ENCODE data around the gene TRIM8. TPM values are rescaled to one million over a fixed set of nuclear protein-coding genes. Genes with fewer than 3 reads are reported as not detected.
A peak's percentile ranks its signal among the peaks of the same experiment; 100 is the strongest.

Gene TRIM8
- total RNA-seq, 3 donors from 2014 or later (not counting 1 experiment from before 2014, with no cell fraction given), result 81.9 to 87.8 (median 86.2) TPM

DNA sequence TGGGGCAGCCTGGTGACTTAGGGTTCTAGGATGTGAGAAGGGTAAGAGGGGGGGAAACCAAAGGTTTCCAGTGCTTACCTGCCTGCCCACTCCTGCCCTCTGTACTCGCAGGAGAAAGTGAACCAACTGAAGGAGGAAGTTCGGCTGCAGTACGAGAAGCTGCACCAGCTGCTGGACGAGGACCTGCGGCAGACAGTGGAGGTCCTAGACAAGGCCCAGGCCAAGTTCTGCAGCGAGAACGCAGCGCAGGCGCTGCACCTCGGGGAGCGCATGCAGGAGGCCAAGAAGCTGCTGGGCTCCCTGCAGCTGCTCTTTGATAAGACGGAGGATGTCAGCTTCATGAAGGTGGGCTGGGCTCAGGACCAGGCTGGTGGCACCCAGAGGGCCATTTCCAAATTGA lies 10.7 kb downstream of the TRIM8 start:
- 92% methylated on average over 12 of the region's 12 CpGs for WGBS (ENCODE audit: insufficient coverage)
- Histone ChIP-seq H3K27me3 (ENCODE audit: control insufficient read depth, insufficient read depth, low read length) (no peaks in the 10 kb centered on the region), H3K4me3 (ENCODE audit: low read length) (no peak overlapping the region), H3K27ac (ENCODE audit: low read length) (no peak overlapping the region), H3K9me3 (ENCODE audit: control insufficient read depth, insufficient read depth, low read length) (no peaks in the 10 kb centered on the region), H3K36me3 (ENCODE audit: control insufficient read depth, insufficient read depth, low read length) (peaks cover 49% of the 10 kb centered on the region), H3K4me1 (ENCODE audit: control insufficient read depth, insufficient read depth, low read length) (peaks cover 67% of the 10 kb centered on the region)
- H3K27ac Mint-ChIP-seq, result peak overlapping the region; percentile 99
- ATAC-seq (no peak), DNase-seq (no peak)
- no peaks in the 10 kb centered on the region for H3K27me3 Mint-ChIP-seq (ENCODE audit: low read depth in 2 of 2)
- no peaks in the 10 kb centered on the region for H3K36me3 Mint-ChIP-seq
- intact Hi-C loops (cut with micrococcal nuclease), result no loop called here
- peaks cover 55 to 66% of the 10 kb centered on the region in 2 donors for H3K4me1 Mint-ChIP-seq
- TF ChIP-seq, protein P1, sequence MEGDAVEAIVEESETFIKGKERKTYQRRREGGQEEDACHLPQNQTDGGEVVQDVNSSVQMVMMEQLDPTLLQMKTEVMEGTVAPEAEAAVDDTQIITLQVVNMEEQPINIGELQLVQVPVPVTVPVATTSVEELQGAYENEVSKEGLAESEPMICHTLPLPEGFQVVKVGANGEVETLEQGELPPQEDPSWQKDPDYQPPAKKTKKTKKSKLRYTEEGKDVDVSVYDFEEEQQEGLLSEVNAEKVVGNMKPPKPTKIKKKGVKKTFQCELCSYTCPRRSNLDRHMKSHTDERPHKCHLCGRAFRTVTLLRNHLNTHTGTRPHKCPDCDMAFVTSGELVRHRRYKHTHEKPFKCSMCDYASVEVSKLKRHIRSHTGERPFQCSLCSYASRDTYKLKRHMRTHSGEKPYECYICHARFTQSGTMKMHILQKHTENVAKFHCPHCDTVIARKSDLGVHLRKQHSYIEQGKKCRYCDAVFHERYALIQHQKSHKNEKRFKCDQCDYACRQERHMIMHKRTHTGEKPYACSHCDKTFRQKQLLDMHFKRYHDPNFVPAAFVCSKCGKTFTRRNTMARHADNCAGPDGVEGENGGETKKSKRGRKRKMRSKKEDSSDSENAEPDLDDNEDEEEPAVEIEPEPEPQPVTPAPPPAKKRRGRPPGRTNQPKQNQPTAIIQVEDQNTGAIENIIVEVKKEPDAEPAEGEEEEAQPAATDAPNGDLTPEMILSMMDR (IDR thresholded peaks at IDR 0.05), result no peak
- no peaks in the 10 kb centered on the region for H3K9me3 Mint-ChIP-seq
- H3K4me3 Mint-ChIP-seq, result no peak overlapping the region

- TF ChIP-seq, protein P1 (IDR thresholded peaks at IDR 0.05), result no peak
- Histone ChIP-seq H3K27ac (ENCODE audit: low read length) (no peak overlapping the region), H3K27me3 (ENCODE audit: control insufficient read depth, insufficient read depth, low read length) (no peaks in the 10 kb centered on the region), H3K4me3 (ENCODE audit: low read length) (no peak overlapping the region), H3K4me1 (ENCODE audit: control insufficient read depth, insufficient read depth, low read length) (peaks cover 67% of the 10 kb centered on the region), H3K9me3 (ENCODE audit: control insufficient read depth, insufficient read depth, low read length) (no peaks in the 10 kb centered on the region), H3K36me3 (ENCODE audit: control insufficient read depth, insufficient read depth, low read length) (peaks cover 49% of the 10 kb centered on the region)
- ATAC-seq (no peak), DNase-seq (no peak)
- intact Hi-C loops (cut with micrococcal nuclease), result no loop called here
- H3K4me3 Mint-ChIP-seq, result no peak overlapping the region
- peak overlapping the region in 1 of 2 donors; percentile 42 for H3K27ac Mint-ChIP-seq
- H3K36me3 Mint-ChIP-seq, result no peaks in the 10 kb centered on the region
- H3K9me3 Mint-ChIP-seq, result no peaks in the 10 kb centered on the region
- peaks cover 50 to 66% of the 10 kb centered on the region in 2 donors for H3K4me1 Mint-ChIP-seq
- no peaks in the 10 kb centered on the region for H3K27me3 Mint-ChIP-seq (ENCODE audit: low read depth in 2 of 2)
- 94% methylated on average over 12 of the region's 12 CpGs for WGBS (ENCODE audit: insufficient coverage)
Observed at GRCh38 chr10:102656026-102656425, 11.7 kb downstream of the TRIM8 start.

DNA sequence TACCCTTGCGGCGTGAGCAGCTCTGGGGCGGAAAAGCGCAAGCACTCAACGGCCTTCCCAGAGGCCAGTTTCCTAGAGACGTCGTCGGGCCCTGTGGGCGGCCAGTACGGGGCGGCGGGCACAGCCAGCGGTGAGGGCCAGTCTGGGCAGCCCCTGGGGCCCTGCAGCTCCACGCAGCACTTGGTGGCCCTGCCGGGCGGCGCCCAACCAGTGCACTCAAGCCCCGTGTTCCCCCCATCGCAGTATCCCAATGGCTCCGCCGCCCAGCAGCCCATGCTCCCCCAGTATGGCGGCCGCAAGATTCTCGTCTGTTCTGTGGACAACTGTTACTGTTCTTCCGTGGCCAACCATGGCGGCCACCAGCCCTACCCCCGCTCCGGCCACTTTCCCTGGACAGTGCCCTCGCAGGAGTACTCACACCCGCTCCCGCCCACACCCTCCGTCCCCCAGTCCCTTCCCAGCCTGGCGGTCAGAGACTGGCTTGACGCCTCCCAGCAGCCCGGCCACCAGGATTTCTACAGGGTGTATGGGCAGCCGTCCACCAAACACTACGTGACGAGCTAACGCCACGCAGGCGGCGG lies 12.6 kb downstream of the TRIM8 start:
- H3K9me3 Mint-ChIP-seq, result no peaks in the 10 kb centered on the region
- Histone ChIP-seq H3K36me3 (ENCODE audit: control insufficient read depth, insufficient read depth, low read length) (peaks cover 49% of the 10 kb centered on the region), H3K9me3 (ENCODE audit: control insufficient read depth, insufficient read depth, low read length) (no peaks in the 10 kb centered on the region), H3K4me1 (ENCODE audit: control insufficient read depth, insufficient read depth, low read length) (peaks cover 67% of the 10 kb centered on the region), H3K4me3 (ENCODE audit: low read length) (no peak overlapping the region), H3K27me3 (ENCODE audit: control insufficient read depth, insufficient read depth, low read length) (no peaks in the 10 kb centered on the region), H3K27ac (ENCODE audit: low read length) (no peak overlapping the region)
- peaks cover 42 to 66% of the 10 kb centered on the region in 2 donors for H3K4me1 Mint-ChIP-seq
- TF ChIP-seq, protein P1 (IDR thresholded peaks at IDR 0.05), result no peak
- no peaks in the 10 kb centered on the region for H3K36me3 Mint-ChIP-seq
- no peak overlapping the region for H3K4me3 Mint-ChIP-seq
- WGBS (ENCODE audit: insufficient coverage), result 97% methylated on average over 42 of the region's 42 CpGs
- no peak for ATAC-seq
- intact Hi-C loops (cut with micrococcal nuclease), result no loop called here
- H3K27me3 Mint-ChIP-seq (ENCODE audit: low read depth in 2 of 2), result no peaks in the 10 kb centered on the region
- no peak for DNase-seq
- peak overlapping the region in 1 of 2 donors; percentile 85 for H3K27ac Mint-ChIP-seq

DNA sequence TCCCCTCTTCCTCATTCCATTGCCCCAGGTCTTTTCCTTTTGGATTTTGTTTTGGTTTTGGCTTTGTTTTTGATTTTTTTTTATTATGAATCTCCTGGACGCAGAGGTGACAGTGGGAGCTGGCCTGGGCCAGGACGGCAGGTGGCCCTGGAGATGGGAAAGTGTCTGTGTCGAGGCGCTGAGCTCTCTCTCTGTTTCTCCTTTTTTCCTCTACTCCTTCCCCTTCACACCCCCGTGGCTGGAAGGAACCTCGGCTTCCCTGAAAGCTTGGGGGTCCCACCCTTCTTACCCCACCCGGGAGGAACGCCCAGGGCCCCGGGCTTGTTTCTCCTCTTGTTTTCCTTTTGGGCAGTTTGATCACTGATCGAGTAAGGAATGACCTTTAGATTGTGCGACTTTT lies 13.2 kb downstream of the TRIM8 start:
- TF ChIP-seq, protein P1 (IDR thresholded peaks at IDR 0.05), result no peak
- H3K4me1 ChIP-seq (ENCODE audit: control insufficient read depth, insufficient read depth, low read length), result peaks cover 66% of the 10 kb centered on the region
- no peaks in the 10 kb centered on the region for H3K36me3 Mint-ChIP-seq
- peak overlapping the region; percentile 80 to 85 for H3K27ac Mint-ChIP-seq
- H3K9me3 ChIP-seq (ENCODE audit: control insufficient read depth, insufficient read depth, low read length), result no peaks in the 10 kb centered on the region
- no peak overlapping the region for H3K27ac ChIP-seq (ENCODE audit: low read length)
- peaks cover 49% of the 10 kb centered on the region for H3K36me3 ChIP-seq (ENCODE audit: control insufficient read depth, insufficient read depth, low read length)
- DNase-seq, result no peak
- WGBS (ENCODE audit: insufficient coverage), result 89% methylated on average over 7 of the region's 11 CpGs
- no peak overlapping the region for H3K4me3 ChIP-seq (ENCODE audit: low read length)
- intact Hi-C loops (cut with micrococcal nuclease), result no loop called here
- H3K4me3 Mint-ChIP-seq, result no peak overlapping the region
- H3K4me1 Mint-ChIP-seq, result peaks cover 36 to 61% of the 10 kb centered on the region in 2 donors
- no peaks in the 10 kb centered on the region for H3K27me3 ChIP-seq (ENCODE audit: control insufficient read depth, insufficient read depth, low read length)
- H3K9me3 Mint-ChIP-seq, result no peaks in the 10 kb centered on the region
- no peaks in the 10 kb centered on the region for H3K27me3 Mint-ChIP-seq (ENCODE audit: low read depth in 2 of 2)
- no peak for ATAC-seq

Measured in natural killer cell (primary cell).